GM19468 (cell line): ENCODE measurements around the gene LIPC.

Experiments
- ATAC-seq: cut with Tn5 transposase; IDR thresholded peaks from one replicate; pipeline ENCODE4 v1.9.1; 2021; ENCODE audit warnings: mild to moderate bottlenecking, moderate library complexity, moderate number of reproducible peaks; ENCODE audit not compliant: unreplicated experiment; ENCODE audit errors: extremely low read depth

Gene LIPC

DNA sequence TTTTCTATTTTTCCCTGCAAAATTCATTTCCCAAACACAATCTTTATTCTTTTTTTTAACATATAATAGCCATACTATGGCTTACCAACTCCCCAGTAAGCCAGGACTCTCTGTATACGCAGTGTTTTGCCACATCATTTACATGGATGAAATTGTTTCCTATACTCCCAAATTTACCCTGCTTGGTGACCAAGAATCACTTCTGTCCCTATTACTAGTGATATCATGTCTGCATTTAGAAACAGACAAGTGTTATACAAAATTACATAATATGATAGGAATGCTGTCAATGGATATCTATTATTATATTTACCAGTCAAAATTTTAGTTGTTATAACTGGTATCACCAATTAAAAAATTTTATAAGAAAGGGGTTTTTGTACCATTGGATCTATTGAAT is 77.8 kb downstream of the LIPC start:
- ATAC-seq: no peak

DNA sequence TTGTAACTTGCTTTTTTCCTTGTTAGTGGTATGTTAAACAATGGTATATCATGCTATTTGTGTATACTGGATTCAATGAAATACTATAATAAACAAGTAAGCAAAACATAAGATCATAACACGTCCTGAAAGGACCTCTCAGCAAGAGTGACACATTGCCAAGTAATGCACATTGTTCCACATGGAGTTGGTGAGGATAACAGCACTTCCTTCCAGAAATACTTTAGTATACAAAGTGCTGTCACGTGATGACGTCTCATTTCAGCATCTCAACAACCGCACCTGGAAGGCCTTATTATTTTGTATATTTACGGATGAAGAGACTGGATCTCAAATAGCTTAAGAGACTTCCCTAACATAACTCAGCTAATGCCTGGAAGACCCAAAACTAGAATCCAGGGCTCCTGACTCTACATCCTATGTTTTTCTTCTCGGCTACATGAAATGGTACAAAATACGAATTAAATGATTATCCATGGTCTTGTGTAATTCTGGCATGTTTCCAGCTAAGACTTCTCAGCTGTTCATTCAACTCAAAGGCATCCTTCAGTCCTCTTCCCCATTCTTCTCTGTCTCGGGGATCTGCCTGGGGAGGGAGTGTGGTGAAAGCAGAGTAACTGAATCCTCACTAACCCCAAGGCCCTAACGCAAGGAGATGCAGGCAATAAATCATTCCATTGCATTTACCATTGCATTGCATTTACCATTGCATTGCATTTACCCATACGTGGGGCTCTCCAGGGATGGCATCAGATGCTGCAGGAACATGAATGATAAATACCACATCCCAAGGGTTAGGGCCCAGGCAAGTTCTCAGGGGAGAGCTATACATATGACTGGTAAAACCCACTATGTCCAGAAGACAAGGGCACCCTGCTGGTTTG is 79.2 kb downstream of the LIPC start:
- ATAC-seq: no peak

DNA sequence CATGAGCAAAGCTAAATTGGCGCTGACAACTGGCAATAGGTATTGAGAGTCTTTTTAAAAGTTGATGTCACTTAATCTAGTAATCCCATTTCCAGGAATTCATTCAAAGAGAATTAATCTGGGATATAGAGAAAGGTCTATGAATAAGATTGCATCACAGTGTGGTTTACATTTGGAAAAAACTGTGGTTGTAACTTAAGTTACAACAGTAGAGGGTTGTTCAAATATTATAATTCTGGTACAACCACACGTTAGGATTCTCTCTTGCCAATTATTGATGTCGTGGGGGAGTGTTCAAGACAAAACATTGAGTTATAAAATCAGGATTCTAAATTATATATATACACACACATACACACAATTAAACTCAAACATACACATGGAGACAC is 79.8 kb downstream of the LIPC start:
- no peak for ATAC-seq

DNA sequence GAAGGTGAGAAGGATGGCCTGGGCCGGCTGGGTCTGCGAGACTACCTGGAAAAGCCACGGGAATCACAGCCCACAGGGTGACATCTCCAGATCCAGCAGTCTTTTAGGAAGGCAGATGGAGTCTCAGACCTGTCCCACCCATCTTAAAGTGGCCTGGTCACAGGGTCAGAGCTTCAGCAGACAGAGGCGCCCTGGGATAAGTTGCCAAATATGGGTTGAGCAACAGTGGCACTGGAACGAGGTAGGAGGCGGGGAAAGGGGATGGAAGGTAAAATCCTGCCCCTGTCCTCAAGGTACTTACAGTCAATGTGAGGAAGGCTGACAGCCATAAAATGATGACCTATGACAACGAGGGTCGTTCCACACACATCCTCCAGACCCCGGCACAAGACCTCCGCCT is 80.7 kb downstream of the LIPC start:
- no peak for ATAC-seq

DNA sequence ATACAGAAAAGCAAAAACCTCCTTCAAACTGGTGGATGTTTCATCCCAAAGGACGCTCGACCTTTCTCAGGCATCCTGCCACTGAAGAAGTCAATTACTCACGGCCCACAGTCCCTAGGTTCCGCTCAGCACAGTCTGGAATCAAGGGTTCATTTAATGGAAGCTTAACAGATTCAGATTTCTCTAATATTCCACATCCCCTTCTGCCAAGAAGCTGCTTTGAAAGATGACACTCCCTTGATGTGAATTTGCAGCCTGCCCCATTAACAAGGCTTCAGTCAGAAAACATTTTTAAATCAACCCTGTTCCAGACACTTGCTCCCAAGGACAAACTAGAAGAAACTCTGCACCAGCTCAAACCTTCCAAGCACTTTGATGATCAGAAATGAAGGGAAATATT is 81.2 kb downstream of the LIPC start:
- no peak for ATAC-seq

DNA sequence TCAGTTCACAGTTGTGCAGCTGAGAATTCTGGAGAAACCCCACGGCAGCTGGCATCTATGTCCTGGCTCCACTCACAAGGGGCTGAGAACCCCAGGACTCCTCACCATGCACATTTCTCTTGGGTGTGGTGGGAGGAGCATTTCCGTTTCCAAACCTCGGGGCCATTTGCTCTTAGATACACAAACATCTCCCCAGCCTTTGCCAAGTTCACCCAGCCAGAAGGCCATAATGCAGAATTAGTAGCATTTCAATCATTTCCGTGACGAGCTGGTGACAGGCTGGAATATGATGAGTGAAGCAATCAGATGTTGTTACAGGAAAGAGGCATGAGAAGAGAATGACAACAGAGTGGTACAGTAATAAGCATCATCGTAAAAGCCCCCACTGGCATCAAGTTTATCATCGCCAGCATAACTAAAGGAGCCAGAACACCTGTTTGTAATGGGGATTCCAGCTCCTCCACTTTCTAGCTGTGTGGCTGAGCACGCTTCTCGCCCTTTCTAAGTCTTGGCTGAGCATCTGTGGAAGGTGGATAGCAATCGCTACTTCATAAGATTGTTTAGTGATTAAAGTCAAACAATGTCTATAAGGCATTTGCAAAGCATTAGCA is 82.0 kb downstream of the LIPC start:
- ATAC-seq: no peak

DNA sequence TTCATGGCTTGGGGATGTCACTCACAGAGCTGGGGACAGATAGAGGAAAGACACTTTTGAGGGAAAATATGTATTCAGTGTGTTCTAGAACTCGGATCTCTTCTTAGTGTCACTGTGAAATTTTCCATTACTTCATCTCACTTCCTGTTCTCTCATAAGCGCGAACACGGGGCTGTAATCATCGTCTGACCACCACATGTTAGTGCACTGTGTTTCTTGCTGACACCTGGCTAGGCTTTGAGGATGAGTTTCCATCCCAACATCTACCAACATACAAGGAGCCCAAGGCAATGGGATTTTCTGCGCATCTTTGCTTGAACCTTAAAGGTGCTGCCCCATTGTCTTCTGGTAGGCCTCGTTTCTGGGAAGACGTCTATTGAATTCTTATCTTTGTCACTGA is 84.0 kb downstream of the LIPC start:
- no peak for ATAC-seq

DNA sequence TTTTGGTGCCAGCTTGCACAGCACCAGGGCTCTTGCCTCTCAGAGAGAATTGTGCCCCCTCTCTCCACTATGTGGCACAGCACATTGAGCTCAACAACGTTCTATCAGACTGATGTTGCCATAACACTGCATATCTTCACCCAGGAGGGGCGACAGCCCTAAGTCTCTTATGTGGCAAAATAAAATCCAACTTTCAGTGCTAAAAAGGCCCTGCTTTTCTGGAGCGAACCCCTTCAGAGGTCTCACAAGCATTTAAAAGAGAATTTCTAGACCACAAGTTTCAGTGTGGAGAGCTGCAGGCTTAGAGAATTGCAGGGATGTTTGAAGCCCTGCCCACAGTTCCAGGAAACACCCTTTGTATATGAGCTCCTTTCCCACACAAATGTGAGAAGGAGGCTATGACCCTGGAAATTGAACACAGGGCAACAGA is 85.5 kb downstream of the LIPC start:
- no peak for ATAC-seq

DNA sequence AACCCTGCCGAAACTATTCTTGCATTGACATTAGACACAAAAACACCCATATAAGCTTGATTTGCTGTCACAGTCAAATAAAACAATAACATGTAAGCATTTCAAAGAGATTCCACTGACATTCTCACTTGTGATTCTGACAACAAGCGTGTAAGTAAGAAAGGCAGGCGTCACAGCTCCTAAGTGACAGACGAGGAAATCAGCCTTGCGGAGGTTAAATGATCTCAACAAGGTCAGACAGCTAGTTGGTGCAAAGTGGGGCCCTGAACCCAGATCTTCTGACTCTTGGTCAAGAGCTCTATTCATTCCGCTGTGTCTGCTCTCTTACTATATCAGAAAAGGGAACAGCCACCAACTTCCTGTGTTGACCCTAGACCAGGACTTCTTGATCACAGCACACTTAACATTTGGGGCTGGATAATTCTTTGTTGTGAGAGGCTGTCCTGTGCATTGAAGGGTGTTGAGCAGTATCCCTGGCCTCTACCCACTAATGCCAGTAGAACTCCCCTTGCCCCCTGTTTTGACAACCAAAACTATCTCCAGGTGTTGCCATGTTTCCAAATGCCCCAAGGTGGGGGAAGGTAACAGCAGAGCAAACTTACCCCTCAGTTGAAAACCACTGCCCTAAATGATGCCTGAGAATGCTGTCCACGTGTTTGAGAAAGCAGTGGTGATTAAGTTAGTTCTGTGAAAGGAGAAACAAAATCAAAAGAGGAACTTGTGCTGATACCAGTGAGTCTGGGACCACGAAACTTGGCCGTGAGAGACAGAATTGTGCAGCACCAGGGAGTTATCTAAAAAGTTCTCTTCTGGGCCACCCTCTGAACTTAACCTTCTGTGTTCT is 86.1 kb downstream of the LIPC start:
- no peak for ATAC-seq

DNA sequence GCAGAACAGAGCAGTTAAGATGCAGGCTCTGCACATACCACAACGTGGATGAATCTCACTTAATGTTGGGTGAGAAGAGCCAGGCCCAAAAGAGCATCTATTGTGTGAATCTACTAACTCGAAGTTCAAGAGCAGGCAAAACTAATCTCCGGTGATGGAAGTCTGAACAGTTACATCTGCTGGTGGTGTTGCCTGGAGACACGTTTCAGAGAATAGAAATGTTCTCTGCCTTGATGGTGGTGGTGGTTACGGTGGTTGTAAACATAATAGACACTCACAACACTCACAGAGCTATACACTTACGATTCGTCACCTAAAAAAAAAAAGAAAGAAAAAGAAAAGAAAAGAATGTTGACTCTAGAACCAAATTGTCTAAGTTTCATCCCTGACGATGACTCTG is 86.8 kb downstream of the LIPC start:
- no peak for ATAC-seq

DNA sequence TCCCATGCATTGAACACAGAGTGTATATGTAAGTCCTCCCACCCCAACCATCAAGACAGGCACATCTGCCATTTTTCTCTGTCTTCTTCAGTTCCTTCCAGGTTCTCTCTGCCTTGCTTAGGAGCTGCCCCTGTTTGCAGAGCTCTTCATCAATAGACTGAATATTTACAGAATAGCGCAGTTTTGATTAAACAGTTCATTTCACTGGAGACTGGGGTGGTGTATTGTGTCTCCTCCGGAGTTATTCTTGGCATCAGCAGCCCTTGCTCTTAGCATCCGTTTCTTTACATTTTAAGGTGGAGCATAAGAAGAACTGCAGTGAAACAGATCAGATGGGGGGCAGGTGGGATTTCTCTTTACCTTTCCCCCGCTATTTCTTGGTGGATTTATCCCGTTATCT is 87.7 kb downstream of the LIPC start:
- ATAC-seq: no peak

DNA sequence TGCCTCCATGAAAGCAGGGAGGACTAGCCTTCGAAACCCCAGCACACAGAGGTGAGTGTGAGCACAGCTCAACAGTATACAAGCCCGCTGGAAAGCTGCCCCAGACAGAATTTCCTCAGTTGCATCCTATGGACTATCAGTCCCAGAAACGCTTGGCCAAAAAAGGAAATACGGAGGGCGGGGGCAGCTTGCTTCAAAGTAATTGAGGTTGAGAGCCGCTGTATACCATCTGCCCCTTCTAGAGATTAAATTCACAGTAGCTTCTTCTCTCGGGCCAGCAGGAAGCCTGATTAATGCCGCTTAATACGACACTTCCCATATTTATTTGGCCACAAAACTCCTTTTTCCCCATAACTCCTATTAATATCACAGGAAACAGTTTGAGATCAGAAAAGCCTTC is 88.7 kb downstream of the LIPC start:
- no peak for ATAC-seq

DNA sequence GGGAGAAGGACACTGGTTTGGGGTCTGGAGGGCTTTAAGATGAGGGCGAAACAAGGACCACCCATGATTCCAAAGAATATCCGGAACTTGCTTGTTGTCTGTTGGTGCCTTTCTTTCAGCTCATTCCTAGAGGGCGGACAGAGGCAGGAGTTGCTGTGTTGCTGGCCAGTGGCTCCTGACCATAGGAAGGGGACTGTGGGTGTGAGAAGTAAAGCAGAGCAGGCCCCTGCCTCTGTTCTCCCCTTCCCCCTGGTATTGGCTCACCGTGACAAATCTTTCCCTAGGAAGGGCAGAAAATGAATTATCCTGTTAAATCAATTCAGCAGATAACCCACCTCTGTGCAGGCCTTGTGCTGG is 89.1 kb downstream of the LIPC start:
- ATAC-seq: no peak

DNA sequence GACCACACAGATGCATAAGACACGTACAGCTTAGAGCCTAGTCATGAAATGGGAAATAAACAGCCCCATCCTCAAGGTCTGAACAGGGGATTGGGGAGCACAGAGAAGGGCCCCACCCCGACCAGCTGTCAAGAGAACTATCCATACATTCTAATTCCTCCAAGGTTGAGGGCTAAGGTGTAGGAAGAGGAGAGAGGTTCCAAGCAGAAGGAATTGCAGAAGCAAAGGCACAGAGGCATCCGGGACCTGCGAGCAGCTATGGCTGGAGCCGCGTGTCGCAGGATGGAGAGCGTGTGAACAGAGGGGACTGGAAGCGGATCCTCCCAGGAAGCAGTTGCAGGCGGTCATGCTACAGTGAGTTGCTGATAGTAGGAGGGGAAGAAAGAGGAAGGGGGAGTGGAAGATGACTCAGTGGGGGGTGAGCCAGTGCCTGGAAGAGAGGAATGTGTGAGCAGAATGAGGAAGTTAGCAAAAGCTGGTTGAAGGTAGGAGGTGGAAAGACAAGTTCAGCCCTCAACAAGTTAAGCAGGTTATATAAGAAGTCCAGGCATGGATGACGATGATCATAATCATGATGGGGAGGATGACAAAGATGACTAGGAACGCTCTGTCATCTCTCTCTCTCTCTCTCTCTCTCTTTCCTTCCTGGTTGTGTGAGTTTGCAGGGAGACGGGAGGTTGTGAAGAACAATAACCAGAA is 89.7 kb downstream of the LIPC start:
- no peak for ATAC-seq

DNA sequence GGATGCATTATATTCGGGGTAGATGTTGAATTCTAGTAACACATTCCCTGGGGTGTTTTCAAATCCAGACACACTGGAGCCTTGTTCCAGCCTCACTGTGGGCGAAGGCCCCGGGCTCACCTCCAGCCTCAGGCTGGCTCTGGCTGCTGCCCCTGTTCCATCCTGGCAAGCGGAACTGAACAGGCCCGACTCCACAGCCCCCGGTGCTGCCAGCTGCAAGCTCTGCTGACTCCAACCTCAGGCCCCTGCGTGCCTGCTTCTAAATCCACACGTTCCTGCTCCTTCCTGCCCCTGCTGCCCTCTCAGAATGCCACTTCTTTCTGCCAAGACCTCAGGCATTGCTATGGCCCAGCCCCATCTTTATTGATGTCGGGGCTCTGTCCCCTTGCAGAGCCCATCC is 90.6 kb downstream of the LIPC start:
- ATAC-seq: no peak

DNA sequence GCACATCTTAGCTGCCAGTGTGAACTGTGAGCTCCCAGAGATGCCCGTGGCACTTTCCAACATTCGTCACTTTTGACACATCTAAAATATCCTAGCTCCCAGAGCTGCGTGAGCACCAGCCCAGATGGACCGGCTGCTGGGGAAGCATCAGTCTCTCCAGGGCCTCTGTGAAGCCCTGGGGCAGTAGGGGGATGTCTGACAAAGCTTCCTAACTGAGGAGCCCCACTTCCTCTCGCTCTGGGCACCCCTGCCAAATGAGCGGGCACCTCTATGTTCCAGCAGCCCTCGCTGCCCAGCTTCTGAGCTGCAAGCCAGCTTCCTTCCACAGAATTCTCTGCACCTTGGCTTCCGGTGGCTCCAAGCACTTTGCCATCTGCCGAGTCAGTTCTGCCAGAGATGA is 91.1 kb downstream of the LIPC start:
- ATAC-seq: no peak

DNA sequence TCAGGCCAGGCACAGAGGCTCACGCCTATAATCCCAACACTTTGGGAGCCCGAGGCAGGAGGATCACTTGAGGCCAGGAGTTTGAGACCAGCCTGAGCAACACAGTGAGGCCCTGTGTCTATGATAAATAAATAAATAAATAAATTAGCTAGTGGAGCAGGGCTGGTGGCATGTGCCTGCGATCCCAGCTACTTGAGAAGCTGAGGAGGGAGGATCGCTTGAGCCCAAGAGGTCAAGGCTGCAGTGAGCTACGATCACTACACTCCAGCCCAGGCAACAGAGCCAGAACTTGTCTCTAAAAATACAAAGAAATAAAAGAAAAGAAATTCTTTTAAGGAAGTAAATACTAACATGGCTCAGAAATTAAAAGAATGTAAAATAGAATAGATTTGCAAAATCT is 91.8 kb downstream of the LIPC start:
- ATAC-seq: no peak

DNA sequence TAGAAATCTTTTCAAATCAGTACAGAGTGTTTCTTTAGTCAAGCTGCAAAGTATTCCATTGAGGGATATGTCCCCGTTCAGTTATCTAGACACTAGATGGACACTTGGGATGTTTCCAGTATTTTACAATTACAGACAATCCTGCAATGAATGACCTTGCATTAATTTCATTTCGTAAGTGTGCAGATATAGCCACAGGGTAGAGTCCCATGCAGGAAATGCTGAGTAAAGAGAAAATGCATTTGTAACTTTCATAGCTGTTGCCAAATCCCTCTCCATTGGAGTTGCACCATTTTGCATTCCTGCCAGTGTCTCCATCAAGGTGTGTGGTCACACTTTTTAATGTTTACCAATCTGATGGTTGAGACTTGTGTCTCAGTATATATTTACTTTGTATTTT is 92.5 kb downstream of the LIPC start:
- ATAC-seq: no peak

DNA sequence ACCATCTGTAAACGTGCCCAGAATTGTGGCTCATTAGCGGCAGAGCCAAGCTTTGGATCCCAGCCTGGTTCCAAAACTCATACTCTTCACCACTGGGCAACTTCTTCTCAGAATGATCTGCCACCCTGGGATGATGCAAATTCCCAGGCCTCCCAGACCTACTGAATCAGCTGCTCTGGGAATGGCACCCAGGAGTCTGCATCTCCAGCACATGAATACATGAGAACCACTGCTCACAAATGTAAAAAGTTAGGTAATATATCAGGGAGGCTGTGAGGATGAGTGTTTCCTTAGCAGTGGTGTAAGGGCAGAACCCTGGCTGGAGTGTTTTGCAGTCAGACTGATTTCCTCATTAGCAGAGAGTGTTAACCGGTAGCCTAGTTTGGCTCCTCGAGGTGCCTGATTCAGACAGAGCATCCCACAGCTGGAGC is 94.2 kb downstream of the LIPC start:
- no peak for ATAC-seq

DNA sequence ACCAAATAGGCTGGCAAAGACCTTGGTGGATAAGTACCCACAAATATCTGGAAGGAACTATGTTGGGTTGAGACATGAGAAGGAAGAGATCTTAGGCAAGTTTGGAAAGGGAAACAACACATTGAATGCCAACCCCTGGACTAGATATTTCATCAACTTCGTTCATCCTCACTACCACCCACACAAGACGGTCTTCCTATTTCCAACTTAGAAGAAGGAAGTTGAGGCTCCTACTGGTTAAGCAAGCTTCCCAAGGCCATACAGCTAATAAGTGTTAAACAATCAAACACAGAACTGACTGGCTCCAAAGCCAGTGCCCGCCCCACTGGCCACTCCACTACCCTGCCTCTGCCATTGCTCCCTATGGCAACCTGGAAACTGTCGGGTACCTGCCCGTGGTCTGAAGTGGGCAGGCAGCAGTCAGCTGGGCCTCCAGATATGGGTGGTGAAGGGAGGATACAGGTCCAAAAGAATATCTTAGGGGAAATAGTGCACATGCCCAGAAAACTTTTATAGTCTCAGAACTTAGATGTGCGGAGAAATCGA is 94.9 kb downstream of the LIPC start:
- ATAC-seq: no peak
